ENCODE results near the gene PMEL.
"Not testable (repeated sequence)": the region's sequence is repeated elsewhere in the genome, so short reads cannot be mapped to it uniquely, and the experiment has no call there.

PMEL gene

GRCh38 chr12:55942055-55942454 is 23.8 kb downstream of the PMEL start:
- DNase-seq (ENCODE audit: low spot score), result no peak

DNA sequence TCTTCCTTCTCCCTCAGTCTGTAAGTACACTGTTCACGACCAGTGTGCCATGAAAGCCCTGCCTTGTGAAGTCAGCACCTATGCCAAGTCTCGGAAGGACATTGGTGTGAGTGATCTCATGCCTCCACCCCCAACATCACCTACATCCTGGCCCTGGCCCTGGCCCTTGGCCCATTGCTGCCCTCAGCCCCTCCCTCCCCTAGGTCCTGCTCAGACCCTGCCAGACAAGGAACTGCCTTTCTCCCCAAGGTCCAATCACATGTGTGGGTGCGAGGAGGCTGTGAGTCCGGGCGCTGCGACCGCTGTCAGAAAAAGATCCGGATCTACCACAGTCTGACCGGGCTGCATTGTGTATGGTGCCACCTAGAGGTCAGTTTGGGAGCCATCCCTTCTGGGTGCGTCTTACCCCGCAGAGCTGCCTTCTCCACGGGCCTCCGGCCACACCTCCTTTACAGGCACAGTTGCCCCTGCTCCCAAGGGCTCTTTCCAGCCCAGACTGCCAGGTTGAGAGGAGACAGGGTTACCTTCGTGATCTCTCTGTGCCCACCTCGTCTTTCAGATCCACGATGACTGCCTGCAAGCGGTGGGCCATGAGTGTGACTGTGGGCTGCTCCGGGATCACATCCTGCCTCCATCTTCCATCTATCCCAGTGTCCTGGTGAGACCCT is 25.6 kb downstream of the PMEL start:
- DNase-seq (ENCODE audit: low spot score), result peak; percentile 73

DNA sequence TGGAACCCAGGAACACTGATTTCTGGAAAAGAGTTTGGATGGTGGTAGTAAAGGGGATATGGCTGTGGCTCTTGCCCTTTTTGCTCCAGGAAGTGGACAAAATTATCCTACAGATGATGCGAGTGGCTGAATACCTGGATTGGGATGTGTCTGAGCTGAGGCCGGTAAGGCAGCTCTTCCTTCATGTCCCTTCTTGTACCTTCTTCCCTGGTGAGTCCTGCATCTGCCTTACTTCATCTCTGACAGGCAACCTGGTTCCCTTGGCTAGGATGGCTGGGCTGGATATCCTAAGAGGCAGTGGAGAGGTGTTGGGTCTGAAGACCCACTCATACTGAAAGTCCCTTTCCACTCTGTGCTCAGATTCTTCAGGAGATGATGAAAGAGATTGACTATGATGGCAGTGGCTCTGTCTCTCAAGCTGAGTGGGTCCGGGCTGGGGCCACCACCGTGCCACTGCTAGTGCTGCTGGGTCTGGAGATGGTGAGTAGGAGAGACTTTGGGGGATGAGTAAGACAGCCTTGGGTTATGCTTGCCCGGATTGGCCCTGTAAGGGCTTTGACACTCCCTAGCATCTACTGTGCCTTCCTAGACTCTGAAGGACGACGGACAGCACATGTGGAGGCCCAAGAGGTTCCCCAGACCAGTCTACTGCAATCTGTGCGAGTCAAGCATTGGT is 26.9 kb downstream of the PMEL start:
- no peak for DNase-seq (ENCODE audit: low spot score)

DNA sequence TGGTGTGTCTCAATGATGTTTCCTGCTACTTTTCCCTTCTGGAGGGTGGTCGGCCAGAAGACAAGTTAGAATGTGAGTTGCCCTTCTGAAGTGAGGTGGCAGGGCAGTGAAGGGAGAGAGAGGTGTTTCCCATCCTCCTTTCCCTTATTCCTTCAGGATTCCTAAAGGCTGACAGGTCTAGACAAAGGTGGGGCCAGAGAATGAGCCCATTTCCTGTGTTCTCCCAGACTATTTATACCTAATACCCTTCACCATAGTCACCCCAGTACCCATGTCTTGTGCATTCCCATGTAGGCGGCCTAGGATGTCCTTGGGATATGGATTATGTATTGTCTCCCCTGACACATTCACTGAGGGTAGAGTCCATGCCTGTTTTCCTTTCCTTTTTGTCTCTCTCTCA is 27.9 kb downstream of the PMEL start:
- no peak for DNase-seq (ENCODE audit: low spot score)

GRCh38 chr12:55935738-55936151 is 30.1 kb downstream of the PMEL start:
- no peak for DNase-seq (ENCODE audit: low spot score)

DNA sequence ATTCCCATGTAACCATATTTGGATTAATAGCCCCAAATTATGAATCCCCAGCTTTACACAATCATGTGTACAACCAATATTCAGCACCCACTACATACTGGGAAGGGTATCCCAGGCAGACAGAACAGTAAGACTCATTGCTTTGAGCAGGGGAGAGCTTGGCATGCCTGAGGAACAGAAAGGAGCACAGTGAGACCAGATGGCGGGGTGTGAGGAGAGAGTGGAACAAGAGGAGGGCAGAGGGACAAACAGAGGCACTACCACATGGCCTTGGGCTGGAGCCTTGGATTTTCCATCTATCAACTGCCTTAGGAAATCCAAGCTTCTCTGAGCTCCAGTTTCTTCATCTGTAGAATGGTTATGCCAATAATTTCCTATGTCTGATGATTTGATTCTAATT is 31.1 kb downstream of the PMEL start:
- DNase-seq (ENCODE audit: low spot score), result no peak

- DNase-seq (ENCODE audit: low spot score), result no peak
Measured at GRCh38 chr12:55933799-55934742, 31.8 kb downstream of the PMEL start.

GRCh38 chr12:55933169-55933798 is 32.6 kb downstream of the PMEL start:
- DNase-seq (ENCODE audit: low spot score), result no peak

- no peak for DNase-seq (ENCODE audit: low spot score)
Measured at GRCh38 chr12:55932551-55932910, 33.3 kb downstream of the PMEL start.

DNA sequence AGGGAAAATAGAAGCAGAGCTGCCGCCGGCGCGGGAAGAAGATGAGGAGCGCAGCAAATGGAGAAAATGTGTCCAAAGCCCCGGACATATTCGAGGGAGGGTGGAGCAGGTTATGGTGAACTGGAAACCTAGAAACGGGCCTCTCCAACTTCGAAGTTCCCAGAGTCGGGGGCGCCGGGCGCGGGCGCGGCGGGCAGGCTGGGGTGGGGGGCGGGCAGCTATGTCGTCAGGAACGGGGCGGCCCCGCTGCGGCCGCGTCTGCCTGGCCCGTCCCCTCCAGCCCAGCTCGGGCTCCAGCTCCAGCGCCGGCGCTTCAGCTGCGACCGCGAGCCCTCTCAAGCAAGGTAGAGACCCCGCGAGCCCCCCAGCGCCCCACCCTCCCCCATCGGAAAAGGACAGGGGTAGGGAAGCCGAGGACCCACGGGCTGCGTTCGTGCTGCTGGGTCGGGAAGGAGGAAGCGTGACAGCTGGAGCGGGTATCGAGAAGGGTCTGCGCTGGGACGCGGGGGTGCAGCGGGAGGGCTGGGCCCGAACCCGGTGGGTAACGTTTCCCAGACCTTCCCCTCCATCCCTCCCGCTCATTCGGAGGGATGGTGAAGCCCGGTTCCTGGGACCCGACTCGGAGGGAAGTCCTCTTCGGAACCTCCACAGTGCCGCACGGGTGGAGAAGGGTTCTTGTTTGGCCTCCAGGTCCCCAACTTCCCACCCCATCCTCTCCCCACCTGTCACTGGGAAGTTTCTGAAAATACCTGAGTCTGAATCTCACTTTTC is 33.9 kb downstream of the PMEL start:
- DNase-seq (ENCODE audit: low spot score), result no peak

DNA sequence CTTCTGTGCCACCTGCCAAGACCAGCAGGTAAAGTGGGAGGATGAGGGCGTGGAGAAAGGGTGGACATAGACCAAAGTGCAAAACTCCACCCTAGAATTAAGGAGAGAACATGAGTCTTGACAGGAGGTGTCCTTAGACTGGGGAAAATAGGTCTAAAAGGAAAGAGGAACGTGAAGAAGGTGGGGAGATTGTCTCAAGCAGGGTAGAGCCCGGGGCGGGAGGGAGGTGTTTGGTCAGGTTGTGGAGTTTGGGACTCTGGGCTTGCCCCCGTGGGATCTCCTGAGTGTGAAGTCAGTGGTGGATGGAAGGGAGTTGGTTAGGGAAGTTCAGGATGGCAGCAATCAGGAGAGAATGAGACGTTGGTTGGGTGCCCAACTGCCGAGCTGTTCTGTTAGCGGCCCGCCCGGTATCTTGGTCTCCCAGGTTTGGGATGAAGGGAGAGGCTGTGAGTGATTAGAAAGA is 34.5 kb downstream of the PMEL start:
- no peak for DNase-seq (ENCODE audit: low spot score)

DNA sequence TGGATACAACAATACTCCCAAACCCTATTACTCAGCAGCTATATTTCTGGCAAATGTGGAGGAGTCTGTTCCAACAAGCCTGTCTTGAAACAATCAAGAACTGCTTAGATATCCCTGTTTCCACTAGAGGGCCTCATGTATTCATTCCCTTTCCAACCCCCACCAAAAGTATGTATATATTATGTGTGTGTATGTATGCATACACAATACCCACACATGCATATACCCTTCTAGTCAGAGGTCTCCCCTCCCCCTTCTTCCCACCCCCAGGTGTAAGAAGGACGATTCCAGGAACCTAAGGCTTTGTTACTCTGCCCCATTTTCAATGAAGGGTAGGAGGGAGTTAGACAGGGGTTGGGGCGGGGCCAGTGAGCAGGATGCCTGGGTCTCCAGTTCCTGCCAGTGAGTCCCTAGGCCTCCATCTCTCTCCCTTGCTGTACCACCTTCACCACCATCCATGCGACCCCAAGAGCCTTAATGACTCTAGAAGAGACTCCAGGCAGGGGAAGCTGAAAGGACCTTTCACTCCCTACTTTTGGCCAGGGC is 35.0 kb downstream of the PMEL start, which contains the start of gene DGKA:
Gene DGKA (plus strand): TSS at position 392 of the 546 bp plus-strand sequence. CDS start 5,342 bp downstream, outside the sequence.
- DNase-seq (ENCODE audit: low spot score), result peak; percentile 83

DNA sequence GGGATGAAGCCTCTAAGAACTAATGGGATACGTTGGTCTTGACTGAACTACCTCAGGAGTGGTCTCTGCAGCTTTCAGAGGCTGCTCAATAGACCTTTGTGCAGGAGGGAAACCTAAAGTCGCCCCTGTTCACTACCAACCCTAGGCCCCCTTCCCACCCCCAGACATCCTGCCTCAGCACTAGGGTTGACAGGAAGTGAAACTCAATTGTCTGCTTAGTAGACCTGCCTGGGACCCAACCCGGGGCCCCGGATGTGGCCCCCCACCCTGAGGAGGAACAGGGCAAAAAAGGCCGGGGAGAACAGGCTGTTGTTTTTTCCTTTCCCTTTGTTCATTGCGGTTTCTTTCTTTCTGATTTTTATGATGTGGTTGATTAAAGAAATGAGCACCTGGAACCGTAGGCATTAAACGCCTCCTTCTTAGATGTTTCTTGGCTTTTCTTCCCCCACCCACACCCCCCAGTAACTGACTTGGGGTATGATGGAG is 36.5 kb downstream of the PMEL start:
- no peak for DNase-seq (ENCODE audit: low spot score)

- DNase-seq (ENCODE audit: low spot score), result peak; percentile 69
Measured at GRCh38 chr12:55927588-55928502, 38.0 kb downstream of the PMEL start, which contains the start of gene PYM1. PYM1 (minus strand) TSS chr12:55927894; CDS start chr12:55927761, 133 bp downstream.

GRCh38 chr12:55926738-55927587 is 38.9 kb downstream of the PMEL start:
- DNase-seq (ENCODE audit: low spot score), result peak; percentile 97

DNA sequence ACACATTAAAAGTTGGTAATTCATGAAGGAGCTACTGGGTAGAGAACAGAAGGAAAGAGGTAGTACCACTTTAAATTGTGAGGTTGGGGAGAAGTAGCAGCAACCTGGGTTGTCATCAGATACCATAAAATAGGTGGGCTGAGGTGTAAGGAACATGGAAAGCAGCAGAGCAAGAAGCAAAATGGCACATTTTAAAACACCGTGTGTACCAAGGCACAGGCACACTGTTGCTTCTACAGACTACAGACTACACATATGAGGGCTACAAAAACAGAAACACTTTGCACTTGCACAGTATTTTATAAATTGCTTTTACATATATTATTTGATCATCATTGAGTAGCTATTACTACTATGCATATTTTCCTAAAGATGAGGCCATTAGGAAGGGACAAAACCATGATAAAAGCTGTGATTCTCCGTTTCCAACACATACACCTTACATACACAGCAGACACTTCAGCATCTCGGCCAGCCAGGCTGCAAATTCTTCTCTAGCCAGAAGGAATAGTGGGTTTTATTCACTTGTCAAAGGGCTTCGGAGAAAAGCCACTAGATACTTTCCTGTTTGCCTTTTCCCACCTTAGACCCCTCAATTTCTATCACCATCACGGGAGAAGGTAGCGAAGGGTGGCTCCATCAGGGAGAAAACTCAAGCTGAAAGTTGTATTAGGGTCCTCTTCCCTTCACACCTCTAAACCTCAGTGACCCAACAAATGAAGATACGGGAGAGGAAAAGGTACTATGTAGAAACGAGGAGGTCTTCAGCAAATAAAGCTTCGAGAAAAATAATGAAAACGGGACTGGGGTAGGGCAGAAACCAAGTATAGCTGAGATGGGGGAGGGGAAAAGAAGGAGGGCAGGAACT is 39.7 kb downstream of the PMEL start:
- no peak for DNase-seq (ENCODE audit: low spot score)

- DNase-seq (ENCODE audit: low spot score), result no peak
Measured at GRCh38 chr12:55925371-55925770, 40.5 kb downstream of the PMEL start.

DNA sequence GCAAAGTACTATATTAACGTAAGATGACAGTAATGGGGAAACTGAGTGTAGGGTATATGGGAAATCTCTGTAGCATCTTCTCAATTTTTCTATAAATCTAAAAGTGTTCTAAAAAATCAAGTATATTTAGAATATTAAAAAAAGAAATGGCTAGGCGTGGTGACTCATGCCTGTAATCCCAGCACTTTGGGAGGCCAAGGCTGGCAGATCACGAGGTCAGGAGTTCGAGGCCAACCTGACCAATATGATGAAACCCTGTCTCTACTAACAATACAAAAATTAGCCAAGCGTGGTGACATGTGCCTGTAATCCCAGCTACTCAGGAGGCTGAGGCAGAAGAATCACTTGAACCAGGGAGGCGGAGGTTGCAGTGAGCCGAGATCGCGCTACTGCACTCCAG is 42.2 kb downstream of the PMEL start:
- DNase-seq (ENCODE audit: low spot score), result not testable (repeated sequence)

Data from COLO829 (cell line).